HCT116 (cell line): ENCODE results near the gene OPN4. TPM values are rescaled to one million over a fixed set of nuclear protein-coding genes. Genes with fewer than 3 reads are reported as not detected.

Experiments used
- ATAC-seq: fragments of 200-7000 bp; cut with Tn5 transposase; 2 replicates; pipeline ENCODE4 v1.9.1; 2020; ENCODE audit warnings: mild to moderate bottlenecking, moderate library complexity
- BruUV-seq: library from RNA; stranded (reverse); fragments of 400-500 nt; replicated peaks from 2 replicates; lab custom pipeline; 2021; lab: Mats Ljungman, UMichigan
- CTCF ChIA-PET: fragments of 300-600 bp; sonication (Branson Sonifier 250); formaldehyde crosslinking; loops from one replicate; lab custom pipeline; 2021; ENCODE audit warnings: antibody characterized with exemption; lab: Charles Lee
- POLR2A ChIA-PET: fragments of 300-600, 350-600 bp; sonication (Branson Sonifier 250); formaldehyde crosslinking; loops from one replicate; lab custom pipeline; 2021; ENCODE audit warnings: antibody characterized with exemption; lab: Charles Lee
- RAD21 ChIA-PET, 2 experiments: fragments of 300-600 bp; sonication (Branson Sonifier 250); formaldehyde crosslinking; loops; one replicate each; lab custom pipeline; 2023; ENCODE audit warnings: low total read pairs in 2 of 2; ENCODE audit not compliant: uncharacterized antibody in 2 of 2, unreplicated experiment in 2 of 2, low non-redundant PET in 1 of 2; lab: Charles Lee
- DNase-seq: peaks from one replicate; pipeline ENCODE4 v3.0.0-alpha.2; 2010; ENCODE audit warnings: low read depth, low spot score
- H2AFZ ChIP-seq: fragments of 200-600 bp; shearing (Covaris generic), sonication (generic); 2 replicates; pipeline ENCODE4 v1.6.1; 2017; ENCODE audit warnings: low read depth, mixed run types, mixed read lengths, antibody characterized with exemption, low read length; ENCODE audit not compliant: poor library complexity, severe bottlenecking
- H3K27ac ChIP-seq: 2 replicates; pipeline ENCODE4 v1.5.1; 2012; ENCODE audit warnings: low read depth, low read length
- H3K27me3 ChIP-seq: fragments of 200-600 bp; sonication (generic); 2 replicates; pipeline ENCODE4 v1.6.1; 2016; ENCODE audit warnings: mixed run types, low read length, mixed read lengths; ENCODE audit not compliant: insufficient read depth
- H3K36me3 ChIP-seq, 2 experiments: fragments of 200-500 bp in 1 of 2; fragments of 200-600 bp in 1 of 2; sonication (Bioruptor generic) in 1 of 2; sonication (generic) in 1 of 2; 2 replicates each; pipeline versions ENCODE4 v1.5.1 to v1.6.1; 2014 to 2016; ENCODE audit warnings: low read length in 2 of 2, inconsistent platforms in 1 of 2, mixed read lengths in 1 of 2, mixed run types in 1 of 2; ENCODE audit not compliant: insufficient read depth in 2 of 2, control insufficient read depth in 1 of 2
- H3K4me1 ChIP-seq, 2 experiments: fragments of 200-600 bp in 1 of 2; sonication (generic) in 1 of 2; 2 replicates each; pipeline versions ENCODE4 v1.5.1 to v1.6.1; 2012 to 2017; ENCODE audit warnings: low read length in 2 of 2, inconsistent platforms in 1 of 2, mild to moderate bottlenecking in 1 of 2, mixed read lengths in 1 of 2, mixed run types in 1 of 2, moderate library complexity in 1 of 2; ENCODE audit not compliant: insufficient read depth in 2 of 2, control insufficient read depth in 1 of 2
- H3K4me2 ChIP-seq: fragments of 200-600 bp; sonication (generic); 2 replicates; pipeline ENCODE4 v1.6.1; 2017; ENCODE audit warnings: mixed run types, low read length, mixed read lengths
- H3K4me3 ChIP-seq, 2 experiments: fragments of 200-600 bp in 1 of 2; sonication (generic) in 1 of 2; replicated peaks in 1 of 2; 2 replicates each; pipeline ENCODE4 v1.5.1; 2011 to 2016; ENCODE audit warnings: low read length in 2 of 2, control low read depth in 1 of 2, low read depth in 1 of 2, mild to moderate bottlenecking in 1 of 2, mixed read lengths in 1 of 2, mixed run types in 1 of 2
- H3K79me2 ChIP-seq: fragments of 200-600 bp; sonication (generic); 2 replicates; pipeline ENCODE4 v1.6.1; 2017; ENCODE audit warnings: mild to moderate bottlenecking, mixed run types, low read length, moderate library complexity, mixed read lengths; ENCODE audit not compliant: insufficient read depth
- H3K9ac ChIP-seq: fragments of 200-600 bp; sonication (generic); 2 replicates; pipeline ENCODE4 v1.6.1; 2016; ENCODE audit warnings: low read length, mixed read lengths
- H3K9me2 ChIP-seq: fragments of 200-600 bp; sonication (generic), shearing (Covaris generic); 2 replicates; pipeline ENCODE4 v1.6.1; 2017; ENCODE audit warnings: mixed run types, mild to moderate bottlenecking, moderate library complexity; ENCODE audit not compliant: insufficient read depth
- H3K9me3 ChIP-seq, 2 experiments: fragments of 200-500 bp in 1 of 2; fragments of 200-600 bp in 1 of 2; sonication (Bioruptor generic) in 1 of 2; sonication (generic) in 1 of 2; 2 replicates each; pipeline ENCODE4 v1.6.1; 2014 to 2017; ENCODE audit warnings: low read length in 2 of 2, mixed read lengths in 2 of 2, inconsistent platforms in 1 of 2, low read depth in 1 of 2, mild to moderate bottlenecking in 1 of 2, mixed run types in 1 of 2, moderate library complexity in 1 of 2; ENCODE audit not compliant: control insufficient read depth in 1 of 2, insufficient read depth in 1 of 2
- H4K20me1 ChIP-seq: fragments of 200-600 bp; sonication (generic), shearing (Covaris generic); 2 replicates; pipeline ENCODE4 v1.6.1; 2017; ENCODE audit warnings: mixed run types, mild to moderate bottlenecking, moderate library complexity; ENCODE audit not compliant: insufficient read depth
- CTCF ChIP-seq, 3 experiments: fragments of 200-600 bp in 1 of 3; sonication (generic) in 1 of 3; IDR thresholded peaks in 2 of 3; conservative IDR thresholded peaks in 1 of 3; 2 replicates each; pipeline ENCODE4 v1.5.1; 2012 to 2017; ENCODE audit warnings: low read depth in 2 of 3, low read length in 2 of 3, antibody characterized with exemption in 1 of 3, borderline replicate concordance in 1 of 3, control low read depth in 1 of 3, mild to moderate bottlenecking in 1 of 3, mixed read lengths in 1 of 3, mixed run types in 1 of 3, moderate library complexity in 1 of 3; ENCODE audit not compliant: insufficient read depth in 1 of 3
- EGR1 ChIP-seq: IDR thresholded peaks from 2 replicates; pipeline ENCODE4 v1.6.1; 2012; ENCODE audit warnings: low read depth
- ELF1 ChIP-seq: IDR thresholded peaks from 2 replicates; pipeline ENCODE4 v1.6.1; 2012; ENCODE audit warnings: low read depth, borderline replicate concordance
- MAX ChIP-seq: IDR thresholded peaks from 2 replicates; pipeline ENCODE4 v1.6.1; 2012
- SIN3A ChIP-seq: IDR thresholded peaks from 2 replicates; pipeline ENCODE4 v1.6.1; 2012; ENCODE audit warnings: low read depth
- SP1 ChIP-seq: IDR thresholded peaks from 2 replicates; pipeline ENCODE4 v1.6.1; 2012; ENCODE audit warnings: low read depth
- TCF7L2 ChIP-seq: IDR thresholded peaks from 2 replicates; pipeline ENCODE4 v1.7.0; 2011; ENCODE audit warnings: borderline replicate concordance, inconsistent platforms; ENCODE audit not compliant: insufficient read depth, insufficient read length; ENCODE audit errors: extremely low read depth
- ZBTB33 ChIP-seq: IDR thresholded peaks from 2 replicates; pipeline ENCODE4 v1.6.1; 2011; ENCODE audit warnings: mild to moderate bottlenecking, low read length, moderate library complexity; ENCODE audit not compliant: insufficient replicate concordance; ENCODE audit errors: extremely low read depth
- intact Hi-C: fragments of 100-400 bp; cut with micrococcal nuclease; formaldehyde crosslinking; loops from 2 replicates; pipeline ENCODE4 v1.10.0; 2022
- total RNA-seq: library from RNA; stranded (reverse); gene quantifications from one replicate; pipeline ENCODE4 v1.2.1, GENCODE V29; 2021; ENCODE audit not compliant: unreplicated experiment

OPN4 gene
- total RNA-seq, 1 experiment from 2014 or later = not detected

GRCh38 chr10:86607674-86608073 lies 46.7 kb upstream of the OPN4 start:
- no TSS peak for BruUV-seq
- RAD21 ChIA-PET = no interaction called here
- no peaks in the 10 kb centered on the region for H3K36me3 ChIP-seq
- POLR2A ChIA-PET = no interaction called here
- peaks cover 0 to 4% of the 10 kb centered on the region in 2 experiments; a peak in 1 of 4 replicates for H3K9me3 ChIP-seq
- DNase-seq (no peak), ATAC-seq (no peak)
- H3K4me1 ChIP-seq = no peaks in the 10 kb centered on the region
- H3K4me3 ChIP-seq = no peak overlapping the region
- H4K20me1 ChIP-seq = no peaks in the 10 kb centered on the region
- TF ChIP-seq CTCF (IDR thresholded peaks at IDR 0.05 in 2 of 3, conservative IDR thresholded peaks at IDR 0.05 in 1 of 3; ENCODE audit: borderline replicate concordance in 1 of 3, insufficient read depth in 1 of 3, low read depth in 2 of 3, low read length in 2 of 3) = no peak
- no peak for TF ChIP-seq SIN3A
- no peak for TF ChIP-seq MAX
- no peak for TF ChIP-seq EGR1
- TF ChIP-seq ELF1 = no peak
- H2AFZ ChIP-seq = no peak overlapping the region
- intact Hi-C loops = no loop called here
- CTCF ChIA-PET = no interaction called here
- H3K4me2 ChIP-seq = no peak overlapping the region
- no peak overlapping the region for H3K27ac ChIP-seq
- no peak overlapping the region for H3K9ac ChIP-seq
- no peaks in the 10 kb centered on the region for H3K79me2 ChIP-seq
- H3K27me3 ChIP-seq = no peaks in the 10 kb centered on the region
- H3K9me2 ChIP-seq = no peaks in the 10 kb centered on the region

- no peak overlapping the region for H3K4me3 ChIP-seq
- H2AFZ ChIP-seq = no peak overlapping the region
- no peak overlapping the region for H3K9ac ChIP-seq
- H3K4me1 ChIP-seq = no peaks in the 10 kb centered on the region
- no peak overlapping the region for H3K4me2 ChIP-seq
- ATAC-seq (no peak), DNase-seq (no peak)
- H3K36me3 ChIP-seq = no peaks in the 10 kb centered on the region
- no peaks in the 10 kb centered on the region for H3K9me2 ChIP-seq
- H3K79me2 ChIP-seq = no peaks in the 10 kb centered on the region
- no peaks in the 10 kb centered on the region for H3K27me3 ChIP-seq
- RAD21 ChIA-PET = no interaction called here
- BruUV-seq = no TSS peak
- no peaks in the 10 kb centered on the region for H4K20me1 ChIP-seq
- intact Hi-C loops = no loop called here
- H3K9me3 ChIP-seq = peaks cover 0 to 4% of the 10 kb centered on the region in 2 experiments; a peak in 1 of 4 replicates
- TF ChIP-seq TCF7L2 = no peak
- TF ChIP-seq SP1 = no peak
- no peak for TF ChIP-seq ZBTB33
- TF ChIP-seq MAX = no peak
- CTCF ChIA-PET = no interaction called here
- POLR2A ChIA-PET = no interaction called here
- no peak overlapping the region for H3K27ac ChIP-seq
Observed at GRCh38 chr10:86609920-86610319, 44.4 kb upstream of the OPN4 start.
